Thyroid gland (tissue), 4 donors: ENCODE measurements around the gene EYS.

Experiments used
- CTCF ChIP-seq, 6 experiments: fragments of 200-600 bp in 3 of 6; fragments of 450-650 bp in 3 of 6; sonication (generic) in 3 of 6; IDR thresholded peaks; one replicate each; pipeline ENCODE4 v1.5.1; 2016 to 2019; ENCODE audit warnings: antibody characterized with exemption in 6 of 6, mild to moderate bottlenecking in 2 of 6, inconsistent platforms in 1 of 6, moderate library complexity in 1 of 6
- POLR2A ChIP-seq, 2 donors: fragments of 450-650 bp; IDR thresholded peaks; one replicate each; pipeline ENCODE4 v1.6.1; 2017; ENCODE audit warnings: antibody characterized with exemption in 2 of 2, mild to moderate bottlenecking in 2 of 2, moderate library complexity in 1 of 2

GRCh38 chr6:65221153-65221552 is 485.9 kb downstream of the EYS start:
- TF ChIP-seq CTCF (IDR thresholded peaks at IDR 0.05) (no peak), POLR2A (IDR thresholded peaks at IDR 0.05) (no peak)
